ENCODE data around the gene LRMDA.

GRCh38 chr10:75928231-75928630 lies 496.8 kb downstream of the LRMDA start:
- TF ChIP-seq EZH2phosphoT487 (IDR thresholded peaks at IDR 0.05; ENCODE audit: borderline replicate concordance, low read length) (no peak), CTCF (conservative IDR thresholded peaks at IDR 0.05; ENCODE audit: low read depth, low read length) (no peak)
